ENCODE data around the gene ANKRD13C. TPM values are rescaled to one million over a fixed set of nuclear protein-coding genes. Genes with fewer than 3 reads are reported as not detected.

ANKRD13C gene
- total and polyA plus RNA-seq, 2 of the 4 experiments (the other 2 are of a cell fraction), result 8.3 to 10.9 TPM

DNA sequence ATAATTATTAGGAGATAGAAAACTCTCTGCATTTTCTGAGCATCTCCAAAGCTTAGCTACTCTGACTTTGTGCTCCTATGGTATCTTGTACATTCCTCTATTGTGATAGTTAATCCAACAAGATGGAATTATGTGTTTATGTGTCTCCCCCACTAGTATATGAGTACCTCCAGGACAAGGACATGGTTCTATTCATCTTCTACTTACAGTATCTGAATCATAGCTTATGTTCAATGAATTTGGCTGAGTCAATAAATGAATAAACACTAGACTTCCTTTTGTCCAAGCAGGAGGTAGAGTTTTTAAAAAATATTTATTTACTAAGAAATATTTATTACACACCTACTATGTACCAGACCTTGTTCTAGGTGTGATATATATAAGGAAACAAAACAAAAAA lies 38.1 kb upstream of the ANKRD13C start:
- Histone ChIP-seq H3K4me3 (ENCODE audit: insufficient read depth, low read depth, low read length) (no peak overlapping the region), H2BK15ac (ENCODE audit: low read depth, low read length) (no peak overlapping the region), H3K36me3 (ENCODE audit: control insufficient read depth, insufficient read depth, low read length) (no peaks in the 10 kb centered on the region), H3K14ac (replicated peaks; ENCODE audit: low read depth, low read length) (no peak overlapping the region), H4K20me1 (ENCODE audit: insufficient read depth, low read length) (no peaks in the 10 kb centered on the region), H4K5ac (ENCODE audit: low read depth, low read length) (no peak overlapping the region), H4K91ac (ENCODE audit: insufficient read depth, low read depth, low read length) (no peak overlapping the region), H3K9me3 (ENCODE audit: control insufficient read depth, insufficient read depth, low read length) (no peaks in the 10 kb centered on the region), H3K27ac (ENCODE audit: insufficient read depth, low read length) (no peak overlapping the region), H4K8ac (ENCODE audit: low read depth in 2 of 2, low read length in 2 of 2) (no peak overlapping the region), H3K27me3 (ENCODE audit: control insufficient read depth, insufficient read depth, low read length) (peaks cover 1% of the 10 kb centered on the region; the same call in 1 of the 2 replicates), H2BK20ac (ENCODE audit: low read depth, low read length) (no peak overlapping the region), H2BK120ac (ENCODE audit: low read depth, low read length) (no peak overlapping the region), H2AFZ (replicated peaks; ENCODE audit: low read length, poor library complexity) (no peak overlapping the region), H2AK5ac (ENCODE audit: low read depth, low read length) (no peak overlapping the region), H3K79me1 (ENCODE audit: low read depth in 1 of 2, low read length in 2 of 2) (no peaks in the 10 kb centered on the region), H3K4me1 (ENCODE audit: control insufficient read depth, insufficient read depth, low read length) (no peaks in the 10 kb centered on the region), H3K56ac (ENCODE audit: extremely low read depth, insufficient read depth, low read length) (no peak overlapping the region), H3K4ac (ENCODE audit: low read depth, low read length) (no peak overlapping the region), H2BK5ac (ENCODE audit: low read depth, low read length, poor library complexity, severe bottlenecking) (no peak overlapping the region), H3K4me2 (ENCODE audit: low read depth, low read length) (no peak overlapping the region), H3K18ac (ENCODE audit: low read depth, low read length) (no peak overlapping the region), H3K9me1 (ENCODE audit: insufficient read depth, low read length) (no peaks in the 10 kb centered on the region), H2AK9ac (replicated peaks; ENCODE audit: low read depth, low read length, poor library complexity) (no peak overlapping the region), H3K9ac (ENCODE audit: low read depth, low read length) (no peak overlapping the region), H3K23ac (ENCODE audit: low read depth, low read length) (no peak overlapping the region)
- TF ChIP-seq MXI1 (IDR thresholded peaks at IDR 0.05; ENCODE audit: borderline replicate concordance, low read depth, low read length) (no peak), POLR2A (IDR thresholded peaks at IDR 0.05; ENCODE audit: low read depth, low read length) (no peak), BHLHE40 (IDR thresholded peaks at IDR 0.05; ENCODE audit: low read depth, low read length) (no peak), SMC3 (IDR thresholded peaks at IDR 0.05; ENCODE audit: low read depth, low read length) (no peak), RFX5 (IDR thresholded peaks at IDR 0.05; ENCODE audit: low read depth, low read length) (no peak)
- TF ChIP-seq, protein P1, sequence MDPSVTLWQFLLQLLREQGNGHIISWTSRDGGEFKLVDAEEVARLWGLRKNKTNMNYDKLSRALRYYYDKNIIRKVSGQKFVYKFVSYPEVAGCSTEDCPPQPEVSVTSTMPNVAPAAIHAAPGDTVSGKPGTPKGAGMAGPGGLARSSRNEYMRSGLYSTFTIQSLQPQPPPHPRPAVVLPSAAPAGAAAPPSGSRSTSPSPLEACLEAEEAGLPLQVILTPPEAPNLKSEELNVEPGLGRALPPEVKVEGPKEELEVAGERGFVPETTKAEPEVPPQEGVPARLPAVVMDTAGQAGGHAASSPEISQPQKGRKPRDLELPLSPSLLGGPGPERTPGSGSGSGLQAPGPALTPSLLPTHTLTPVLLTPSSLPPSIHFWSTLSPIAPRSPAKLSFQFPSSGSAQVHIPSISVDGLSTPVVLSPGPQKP (IDR thresholded peaks at IDR 0.05; ENCODE audit: borderline replicate concordance, low read depth, low read length), result no peak
- TF ChIP-seq, protein P2, sequence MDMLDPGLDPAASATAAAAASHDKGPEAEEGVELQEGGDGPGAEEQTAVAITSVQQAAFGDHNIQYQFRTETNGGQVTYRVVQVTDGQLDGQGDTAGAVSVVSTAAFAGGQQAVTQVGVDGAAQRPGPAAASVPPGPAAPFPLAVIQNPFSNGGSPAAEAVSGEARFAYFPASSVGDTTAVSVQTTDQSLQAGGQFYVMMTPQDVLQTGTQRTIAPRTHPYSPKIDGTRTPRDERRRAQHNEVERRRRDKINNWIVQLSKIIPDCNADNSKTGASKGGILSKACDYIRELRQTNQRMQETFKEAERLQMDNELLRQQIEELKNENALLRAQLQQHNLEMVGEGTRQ (IDR thresholded peaks at IDR 0.05; ENCODE audit: low read depth, low read length), result no peak
- POLR2A ChIA-PET (ENCODE audit: unreplicated experiment), result no interaction called here
- CTCF ChIA-PET, result no interaction called here
- BruUV-seq (replicated peaks), result no TSS peak
- in situ Hi-C loops (cut with MboI; ENCODE audit: low sequenced_read_pairs), result no loop called here
- no peak for ATAC-seq (ENCODE audit: low read depth)
- intact Hi-C loops (cut with micrococcal nuclease), result loop anchor here (10.0 kb wide), 1 partner anchor 1788 kb away; no protein-coding TSS in a partner anchor
- dilution Hi-C loops (cut with HindIII; ENCODE audit: low sequenced_read_pairs, unreplicated experiment), result no loop called here
- DNase-seq, result no peak
